K562 (cell line): ENCODE data around the gene CD109. TPM values are rescaled to one million over a fixed set of nuclear protein-coding genes. Genes with fewer than 3 reads are reported as not detected.

Source experiments
- ATAC-seq: fragments of 200-7000 bp; cut with Tn5 transposase; 3 replicates; pipeline ENCODE4 v1.9.1; 2020; ENCODE audit warnings: moderate library complexity
- BruUV-seq: library from RNA; stranded (reverse); fragments of 400-500 nt; replicated peaks from 2 replicates; lab custom pipeline; 2021; lab: Mats Ljungman, UMichigan
- CTCF ChIA-PET: fragments of 300-600 bp; formaldehyde crosslinking; extraction: SDS; loops from one replicate; lab custom pipeline; 2021; ENCODE audit warnings: low intra/inter-chr PET ratio; lab: Yijun Ruan, JAX
- POLR2A ChIA-PET: fragments of 300-600, 350-650 bp; sonication (Branson Sonifier 250); formaldehyde crosslinking; extraction: SDS; loops from one replicate; lab custom pipeline; 2021; ENCODE audit warnings: antibody characterized with exemption, inconsistent platforms; lab: Yijun Ruan, JAX
- DNase-seq, 4 experiments: peaks; one replicate each; pipeline versions ENCODE4 v3.0.0 to v3.0.0-alpha.2; 2011 to 2018; ENCODE audit warnings: low spot score in 3 of 4, mixed read lengths in 3 of 4; ENCODE audit errors: extremely low read depth in 1 of 4
- FAIRE-seq: peaks from 2 replicates; lab custom pipeline; 2011; peaks lifted over from hg19 to GRCh38; lab: Jason Lieb, UNC
- H2AFZ ChIP-seq: 2 replicates; pipeline ENCODE4 v1.6.0; 2011; ENCODE audit warnings: low read depth, low read length, control low read depth, inconsistent platforms
- H3K27ac ChIP-seq: fragments of 200-600 bp; 3 replicates; pipeline ENCODE4 v1.8.0; 2011; ENCODE audit warnings: low read depth, mild to moderate bottlenecking, control low read depth, inconsistent platforms, low read length, moderate library complexity, mixed read lengths; ENCODE audit errors: extremely low read depth
- H3K27me3 ChIP-seq, 2 experiments: fragments of 300-600 bp in 1 of 2; 2 replicates in 1 of 2; 3 replicates in 1 of 2; pipeline versions ENCODE4 v1.6.0 to v1.8.0; 2011; ENCODE audit warnings: inconsistent platforms in 2 of 2, low read length in 2 of 2, mild to moderate bottlenecking in 1 of 2, mixed read lengths in 1 of 2, moderate library complexity in 1 of 2; ENCODE audit not compliant: control insufficient read depth in 2 of 2, insufficient read depth in 2 of 2
- H3K36me3 ChIP-seq: fragments of 300-600 bp; 3 replicates; pipeline ENCODE4 v1.8.0; 2011; ENCODE audit warnings: mild to moderate bottlenecking, low read length, inconsistent platforms; ENCODE audit not compliant: control insufficient read depth, insufficient read depth
- H3K4me1 ChIP-seq, 2 experiments: fragments of 200-600 bp in 1 of 2; replicated peaks in 1 of 2; 2 replicates in 1 of 2; 3 replicates in 1 of 2; pipeline versions ENCODE4 v1.5.1 to v1.8.0; 2011; ENCODE audit warnings: inconsistent platforms in 2 of 2, low read length in 2 of 2, mild to moderate bottlenecking in 1 of 2, mixed read lengths in 1 of 2, moderate library complexity in 1 of 2; ENCODE audit not compliant: control insufficient read depth in 2 of 2, insufficient read depth in 2 of 2
- H3K4me2 ChIP-seq: 2 replicates; pipeline ENCODE4 v1.6.1; 2011; ENCODE audit warnings: low read length, control low read depth, inconsistent platforms, mixed read lengths; ENCODE audit not compliant: insufficient read depth
- H3K4me3 ChIP-seq: fragments of 200-600 bp; sonication (generic), shearing (Covaris generic); 2 replicates; pipeline ENCODE4 v1.5.1; 2016; ENCODE audit warnings: control low read depth, inconsistent platforms
- H3K79me2 ChIP-seq: fragments of 200-600 bp; 3 replicates; pipeline ENCODE4 v1.8.0; 2011; ENCODE audit warnings: low read length, inconsistent platforms; ENCODE audit not compliant: control insufficient read depth, insufficient read depth
- H3K9ac ChIP-seq, 2 experiments: 2 replicates each; pipeline versions ENCODE4 v1.6.0 to v1.6.1; 2011; ENCODE audit warnings: low read depth in 2 of 2, low read length in 2 of 2, control low read depth in 1 of 2, inconsistent platforms in 1 of 2, mild to moderate bottlenecking in 1 of 2, mixed read lengths in 1 of 2; ENCODE audit not compliant: insufficient read depth in 1 of 2
- H3K9me1 ChIP-seq: one replicate; pipeline ENCODE4 v1.6.0; 2011; ENCODE audit warnings: inconsistent platforms, mild to moderate bottlenecking, low read length, moderate library complexity; ENCODE audit not compliant: control insufficient read depth, insufficient read depth
- H3K9me3 ChIP-seq: replicated peaks from 2 replicates; pipeline ENCODE4 v1.5.1; 2011; ENCODE audit warnings: low read depth, low read length, inconsistent platforms; ENCODE audit not compliant: control insufficient read depth, insufficient read depth
- H4K20me1 ChIP-seq: replicated peaks from 2 replicates; pipeline ENCODE4 v1.6.1; 2011; ENCODE audit warnings: low read length, inconsistent platforms, mixed read lengths; ENCODE audit not compliant: control insufficient read depth, insufficient read depth
- ARID3A ChIP-seq: IDR thresholded peaks from 2 replicates; pipeline ENCODE4 v1.6.1; 2012; ENCODE audit warnings: low read depth, low read length, improper control_type of control experiment, borderline replicate concordance
- CREM ChIP-seq: IDR thresholded peaks from 2 replicates; pipeline ENCODE4 v1.6.1; 2014; ENCODE audit warnings: antibody characterized with exemption, low read depth
- CTCF ChIP-seq, 3 experiments: IDR thresholded peaks in 2 of 3; conservative IDR thresholded peaks in 1 of 3; 2 replicates each; pipeline ENCODE4 v1.5.1; 2011 to 2012; ENCODE audit warnings: low read length in 3 of 3, mild to moderate bottlenecking in 3 of 3, control low read depth in 2 of 3, improper control_type of control experiment in 1 of 3, inconsistent platforms in 1 of 3, low read depth in 1 of 3, mixed read lengths in 1 of 3, moderate library complexity in 1 of 3; ENCODE audit not compliant: insufficient read depth in 2 of 3
- ELF1 ChIP-seq: fragments of 200-800 bp; sonication (Bioruptor generic); IDR thresholded peaks from 2 replicates; pipeline ENCODE4 v1.6.1; 2016; ENCODE audit warnings: missing genetic modification characterization, missing compliant biosample characterization
- GABPB2 ChIP-seq: fragments of 250-450 bp; sonication (Bioruptor Pico); conservative IDR thresholded peaks from 2 replicates; pipeline ENCODE4 v1.5.1; 2021; ENCODE audit warnings: mild to moderate bottlenecking
- HEY1 ChIP-seq: fragments of 250-450 bp; sonication (Bioruptor Pico); IDR thresholded peaks from 2 replicates; pipeline ENCODE4 v1.5.0; 2020; ENCODE audit warnings: mild to moderate bottlenecking, moderate library complexity, borderline replicate concordance
- HOXB6 ChIP-seq: fragments of 250-450 bp; sonication (Bioruptor Pico); IDR thresholded peaks from 2 replicates; pipeline ENCODE4 v1.5.1; 2022; ENCODE audit warnings: mild to moderate bottlenecking, borderline replicate concordance
- NELFE ChIP-seq: IDR thresholded peaks from 2 replicates; pipeline ENCODE4 v1.6.1; 2011; ENCODE audit warnings: mild to moderate bottlenecking; ENCODE audit not compliant: insufficient read depth, insufficient read length
- PREB ChIP-seq: sonication (generic); formaldehyde crosslinking; IDR thresholded peaks from 2 replicates; pipeline ENCODE4 v1.8.1; 2023; ENCODE audit warnings: mild to moderate bottlenecking, missing genetic modification reagents
- PTTG1 ChIP-seq: fragments of 450-650 bp; IDR thresholded peaks from 2 replicates; pipeline ENCODE4 v1.6.1; 2016; ENCODE audit warnings: low read depth, mild to moderate bottlenecking, missing genetic modification characterization, missing compliant biosample characterization
- RHOXF2B ChIP-seq: fragments of 250-450 bp; sonication (Bioruptor Pico); conservative IDR thresholded peaks from 2 replicates; pipeline ENCODE4 v1.5.1; 2021
- SMAD1 ChIP-seq: fragments of 150-350 bp; IDR thresholded peaks from 2 replicates; pipeline ENCODE4 v1.6.1; 2014; ENCODE audit warnings: low read length, low read depth; ENCODE audit not compliant: partially characterized antibody
- ZNF449 ChIP-seq: fragments of 250-450 bp; sonication (Bioruptor Pico); IDR thresholded peaks from 2 replicates; pipeline ENCODE4 v1.8.0; 2022; ENCODE audit warnings: moderate library complexity, mild to moderate bottlenecking, inconsistent platforms
- ZNF75A ChIP-seq: fragments of 450-650 bp; formaldehyde crosslinking; IDR thresholded peaks from 2 replicates; pipeline ENCODE4 v1.4.0; 2020; ENCODE audit warnings: mild to moderate bottlenecking
- WGBS: fragments of 100-300 bp; shearing (Covaris generic); methylation state at CpG from one replicate; pipeline ENCODE4 v1.1.6; 2016; ENCODE audit warnings: low coverage, mixed read lengths; ENCODE audit not compliant: insufficient coverage; ENCODE audit errors: missing lambda C conversion rate; 5-methylcytosine and 5-hydroxymethylcytosine counted together
- in situ Hi-C: fragments of 300-500 bp; cut with MboI; formaldehyde crosslinking; loops from 4 replicates; pipeline ENCODE4 v1.15.0; 2018; ENCODE audit warnings: inconsistent platforms, mixed read lengths
- intact Hi-C: fragments of 100-400 bp; cut with micrococcal nuclease; formaldehyde crosslinking; loops from 2 replicates; pipeline ENCODE4 v1.14.2; 2022
- polyA plus RNA-seq, 8 experiments: library from polyadenylated mRNA; depleted of rRNA in 4 of 8; stranded (reverse) in 5 of 8; unstranded in 3 of 8; fragments of >200 nt; fragmentation: Nextera tagmentation in 2 of 8; fragmentation: Illumina TruSeq in 1 of 8; extraction: Ambion mirVana in 2 of 8; extraction: Trizol in 1 of 8; gene quantifications; 2 replicates each; pipeline versions ENCODE4 v1.2.1 to v1.2.3, GENCODE V29; 2011 to 2014; ENCODE audit warnings: inconsistent platforms in 1 of 8, missing spikeins in 1 of 8
- total RNA-seq, 7 experiments: library from RNA; depleted of rRNA in 6 of 7; stranded (reverse); fragments of >200 nt in 6 of 7; fragmentation: Illumina TruSeq in 2 of 7; extraction: Trizol in 2 of 7; gene quantifications; 2 replicates each; pipeline versions ENCODE4 v1.2.1 to v1.2.3, GENCODE V29; 2011 to 2021; ENCODE audit warnings: low replicate concordance in 1 of 7

The CD109 gene
- total and polyA plus RNA-seq, 9 of the 15 experiments (the other 6 are each of a cell fraction or from before 2014, with no cell fraction given): under 0.01 to 0.22 (median 0.11) TPM

GRCh38 chr6:73675466-73676098 lies 20.4 kb upstream of the CD109 start:
- no peak overlapping the region for H3K4me3 ChIP-seq
- no peak overlapping the region for H3K9ac ChIP-seq
- peak; percentile 97 for ATAC-seq
- no peaks in the 10 kb centered on the region for H3K36me3 ChIP-seq
- H3K79me2 ChIP-seq: no peaks in the 10 kb centered on the region
- no peak overlapping the region for H2AFZ ChIP-seq
- peak; percentile 96 for FAIRE-seq
- H3K9me3 ChIP-seq: no peaks in the 10 kb centered on the region
- H3K27ac ChIP-seq: no peak overlapping the region
- H3K27me3 ChIP-seq: peaks cover 3 to 6% of the 10 kb centered on the region in 2 experiments; a peak in 4 of 5 replicates
- WGBS: 3% methylated on average over 4 of the region's 4 CpGs
- no TSS peak for BruUV-seq
- ChIA-PET CTCF (interaction anchor here (1.9 kb wide), 1 partner anchor 57 kb away, joined by 8 read pairs; no protein-coding TSS in a partner anchor), POLR2A (interaction anchor here (0.6 to 2.2 kb wide), 3 partner anchors 24 to 1931 kb away, joined by 3 to 5 read pairs (median 3); no protein-coding TSS in a partner anchor)
- peak; percentile 66 to 85 (median 76) for DNase-seq
- no peaks in the 10 kb centered on the region for H3K9me1 ChIP-seq
- H3K4me1 ChIP-seq: no peaks in the 10 kb centered on the region
- no peak overlapping the region for H3K4me2 ChIP-seq
- intact Hi-C loops (loop anchor here (1.0 to 10.0 kb wide), 4 partner anchors 42 to 1534 kb away; no protein-coding TSS in a partner anchor), in situ Hi-C loops (loop anchor here (5.0 kb wide), 1 partner anchor 57 kb away; no protein-coding TSS in a partner anchor)
- H4K20me1 ChIP-seq: no peaks in the 10 kb centered on the region; the same call in 1 of the 2 replicates
- peak; percentile 46; the same call in 1 of the 2 replicates for TF ChIP-seq CREM
- TF ChIP-seq HOXB6 (CRISPR knock-in tag): no peak
- no peak for TF ChIP-seq GABPB2 (CRISPR knock-in tag)
- TF ChIP-seq CTCF (IDR thresholded peaks at IDR 0.05 in 2 of 3, conservative IDR thresholded peaks at IDR 0.05 in 1 of 3; ENCODE audit: insufficient read depth in 2 of 3, low read depth in 1 of 3, low read length in 3 of 3): peak; percentile 84 to 90 (median 88)
- no peak for TF ChIP-seq HEY1
- no peak for TF ChIP-seq ZNF449 (CRISPR knock-in tag)
- no peak for TF ChIP-seq RHOXF2B (CRISPR knock-in tag)
- TF ChIP-seq PREB (CRISPR knock-in tag): no peak
- no peak for TF ChIP-seq PTTG1
- peak; percentile 35; the same call in 1 of the 2 replicates for TF ChIP-seq ARID3A
- TF ChIP-seq NELFE: no peak
- TF ChIP-seq ZNF75A: no peak
- TF ChIP-seq SMAD1: no peak
- no peak for TF ChIP-seq ELF1 (tag)
